MCF 10A (cell line): ENCODE measurements around the gene RRAD. TPM values are rescaled to one million over a fixed set of nuclear protein-coding genes. Genes with fewer than 3 reads are reported as not detected.

Source experiments
- BruUV-seq: library from RNA; stranded (reverse); fragments of 400-500 nt; replicated peaks from 2 replicates; lab custom pipeline; 2021; lab: Mats Ljungman, UMichigan
- CTCF ChIA-PET: fragments of 300-600 bp; sonication (Branson Sonifier 250); formaldehyde crosslinking; extraction: SDS; loops from one replicate; lab custom pipeline; 2021; ENCODE audit warnings: antibody characterized with exemption, inconsistent platforms; lab: Yijun Ruan, JAX
- POLR2A ChIA-PET: fragments of 300-600, 350-650 bp; sonication (Branson Sonifier 250); formaldehyde crosslinking; extraction: SDS; loops from one replicate; lab custom pipeline; 2020; ENCODE audit warnings: antibody characterized with exemption, inconsistent platforms; lab: Yijun Ruan, JAX
- DNase-seq: peaks from one replicate; pipeline ENCODE4 v3.0.0-alpha.2; 2018; ENCODE audit not compliant: unreplicated experiment
- H3K27ac Mint-ChIP-seq: one replicate; pipeline ENCODE4 v1.8.0; 2022; ENCODE audit warnings: mild to moderate bottlenecking, low read depth, mixed read lengths; ENCODE audit not compliant: unreplicated experiment
- H3K27me3 Mint-ChIP-seq: one replicate; pipeline ENCODE4 v1.8.0; 2022; ENCODE audit warnings: mixed read lengths; ENCODE audit not compliant: insufficient read depth, unreplicated experiment
- H3K36me3 Mint-ChIP-seq: one replicate; pipeline ENCODE4 v1.8.0; 2022; ENCODE audit warnings: mild to moderate bottlenecking, moderate library complexity, mixed read lengths; ENCODE audit not compliant: insufficient read depth, unreplicated experiment
- H3K4me1 Mint-ChIP-seq: one replicate; pipeline ENCODE4 v1.8.0; 2022; ENCODE audit warnings: mixed read lengths; ENCODE audit not compliant: insufficient read depth, unreplicated experiment
- H3K4me3 Mint-ChIP-seq: one replicate; pipeline ENCODE4 v1.8.0; 2022; ENCODE audit warnings: mild to moderate bottlenecking, moderate library complexity, mixed read lengths; ENCODE audit not compliant: unreplicated experiment
- H3K9me3 Mint-ChIP-seq: one replicate; pipeline ENCODE4 v1.8.0; 2022; ENCODE audit warnings: mixed read lengths; ENCODE audit not compliant: unreplicated experiment
- intact Hi-C: fragments of 100-400 bp; cut with micrococcal nuclease; formaldehyde crosslinking; loops from 2 replicates; pipeline ENCODE4 v1.14.1; 2022
- total RNA-seq: library from RNA; stranded (reverse); gene quantifications from 2 replicates; pipeline ENCODE4 v1.2.3, GENCODE V29; 2022
- TF ChIP-seq, protein P1 (sequence below): fragments of 200-600 bp; IDR thresholded peaks from one replicate; pipeline ENCODE4 v1.8.0; 2022; ENCODE audit warnings: antibody characterized with exemption, mild to moderate bottlenecking; ENCODE audit not compliant: unreplicated experiment

Gene RRAD
- total RNA-seq, 1 experiment from 2014 or later: not detected

DNA sequence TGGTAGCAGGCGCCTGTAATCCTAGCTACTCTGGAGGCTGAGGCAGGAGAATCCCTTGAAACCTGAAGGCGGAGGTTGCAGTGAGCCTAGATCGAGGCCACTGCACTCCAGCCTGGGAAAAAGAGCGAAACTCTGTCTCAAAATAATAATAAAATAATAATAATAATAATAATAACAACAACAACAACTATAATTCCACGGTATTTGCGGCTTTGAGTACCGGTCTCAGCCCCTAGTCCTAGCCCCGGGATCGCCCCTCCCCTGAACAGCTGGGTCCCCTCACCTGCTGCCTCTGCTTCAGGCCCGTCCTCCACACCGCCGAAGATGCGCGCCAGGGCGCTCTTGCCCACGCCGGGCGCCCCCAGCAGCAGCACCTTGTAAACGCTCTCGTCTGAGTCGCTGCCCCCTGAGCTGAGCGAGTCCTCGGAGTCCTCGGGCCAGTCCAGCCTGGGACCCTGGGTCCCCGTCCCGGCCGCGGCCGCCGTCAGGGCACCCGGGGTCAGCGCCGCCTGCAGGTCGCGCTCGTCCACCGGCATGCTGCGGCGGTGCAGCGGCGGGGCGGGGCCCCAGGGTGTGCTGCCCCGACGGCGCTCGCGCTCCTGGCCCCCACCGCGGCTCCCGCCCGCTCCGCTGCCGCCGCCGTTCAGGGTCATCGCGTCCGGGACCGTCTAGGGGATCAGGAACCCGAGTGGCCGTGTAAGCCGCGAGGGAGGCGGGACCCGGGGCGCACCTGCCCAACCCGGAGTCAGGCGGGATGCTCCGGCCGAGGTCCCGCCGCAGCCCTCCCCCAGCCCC, 611 bp downstream of the RRAD start:
- TF ChIP-seq, protein P1, sequence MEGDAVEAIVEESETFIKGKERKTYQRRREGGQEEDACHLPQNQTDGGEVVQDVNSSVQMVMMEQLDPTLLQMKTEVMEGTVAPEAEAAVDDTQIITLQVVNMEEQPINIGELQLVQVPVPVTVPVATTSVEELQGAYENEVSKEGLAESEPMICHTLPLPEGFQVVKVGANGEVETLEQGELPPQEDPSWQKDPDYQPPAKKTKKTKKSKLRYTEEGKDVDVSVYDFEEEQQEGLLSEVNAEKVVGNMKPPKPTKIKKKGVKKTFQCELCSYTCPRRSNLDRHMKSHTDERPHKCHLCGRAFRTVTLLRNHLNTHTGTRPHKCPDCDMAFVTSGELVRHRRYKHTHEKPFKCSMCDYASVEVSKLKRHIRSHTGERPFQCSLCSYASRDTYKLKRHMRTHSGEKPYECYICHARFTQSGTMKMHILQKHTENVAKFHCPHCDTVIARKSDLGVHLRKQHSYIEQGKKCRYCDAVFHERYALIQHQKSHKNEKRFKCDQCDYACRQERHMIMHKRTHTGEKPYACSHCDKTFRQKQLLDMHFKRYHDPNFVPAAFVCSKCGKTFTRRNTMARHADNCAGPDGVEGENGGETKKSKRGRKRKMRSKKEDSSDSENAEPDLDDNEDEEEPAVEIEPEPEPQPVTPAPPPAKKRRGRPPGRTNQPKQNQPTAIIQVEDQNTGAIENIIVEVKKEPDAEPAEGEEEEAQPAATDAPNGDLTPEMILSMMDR: no peak
- no peak for DNase-seq
- POLR2A ChIA-PET: interaction anchor here (1.0 kb wide), 1 partner anchor 30 kb away, joined by 3 read pairs; no protein-coding TSS in a partner anchor
- Mint-ChIP-seq H3K4me1 (peaks cover 36% of the 10 kb centered on the region), H3K27me3 (no peaks in the 10 kb centered on the region), H3K27ac (no peak overlapping the region), H3K9me3 (no peaks in the 10 kb centered on the region), H3K4me3 (no peak overlapping the region), H3K36me3 (peaks cover 8% of the 10 kb centered on the region)
- CTCF ChIA-PET: interaction anchor here (0.5 to 2.2 kb wide), 2 partner anchors 12 to 30 kb away, joined by 4 to 8 read pairs; no protein-coding TSS in a partner anchor
- BruUV-seq: no TSS peak
- intact Hi-C loops: no loop called here

DNA sequence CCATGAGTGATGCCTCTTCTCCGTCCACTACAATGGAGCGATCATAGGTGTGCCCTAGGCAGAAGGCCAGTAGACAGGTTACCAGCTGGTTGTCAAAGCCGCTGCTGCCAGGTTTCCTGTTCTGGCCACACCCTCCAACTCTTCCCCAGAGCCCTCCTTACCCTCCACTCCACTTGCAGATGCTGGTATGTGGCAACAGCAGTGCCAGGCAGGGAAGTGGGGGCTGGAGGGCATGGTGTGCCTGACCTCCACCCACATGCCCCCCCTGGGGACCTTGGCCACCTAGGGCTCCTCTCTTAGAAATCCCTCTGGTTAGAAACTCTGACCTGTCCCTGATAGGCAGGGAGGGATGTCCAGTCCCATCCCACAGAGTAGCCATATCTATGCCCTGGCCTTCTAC, 1.5 kb downstream of the RRAD start:
- H3K27me3 Mint-ChIP-seq: no peaks in the 10 kb centered on the region
- BruUV-seq: no TSS peak

DNA sequence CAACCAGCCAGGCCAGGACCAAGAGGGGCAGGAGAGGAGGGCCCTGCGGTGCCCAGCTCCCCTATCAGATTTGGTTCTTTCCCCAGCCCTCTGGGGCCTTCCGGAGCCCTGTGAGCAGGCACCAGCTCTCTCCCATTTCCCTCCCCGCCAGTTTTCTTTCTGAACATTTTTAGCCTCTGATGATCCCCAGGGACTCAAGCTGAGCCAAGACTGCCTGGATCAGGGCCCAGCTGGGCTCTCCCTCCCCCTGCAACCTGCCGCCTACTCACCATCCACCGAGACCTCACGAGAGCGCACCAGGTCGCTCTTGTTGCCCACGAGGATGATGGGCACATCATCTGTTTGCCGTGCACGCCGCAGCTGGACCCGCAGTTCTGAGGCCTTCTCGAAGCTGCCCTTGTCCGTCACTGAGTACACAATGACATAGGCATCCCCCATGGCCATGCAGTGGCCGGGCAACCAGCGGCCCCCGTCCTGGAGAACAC, 2.0 kb downstream of the RRAD start:
- TF ChIP-seq, protein P1: no peak
- no peak overlapping the region for H3K27ac Mint-ChIP-seq
- H3K27me3 Mint-ChIP-seq: no peaks in the 10 kb centered on the region
- ChIA-PET CTCF (interaction anchor here (0.5 to 2.2 kb wide), 3 partner anchors 29 to 190 kb away, joined by 3 to 8 read pairs (median 3); no protein-coding TSS in a partner anchor), POLR2A (interaction anchor here (0.6 kb wide), 1 partner anchor 20 kb away, joined by 3 read pairs; no protein-coding TSS in a partner anchor)
- H3K9me3 Mint-ChIP-seq: no peaks in the 10 kb centered on the region
- peaks cover 8% of the 10 kb centered on the region for H3K36me3 Mint-ChIP-seq
- H3K4me1 Mint-ChIP-seq: peaks cover 33% of the 10 kb centered on the region
- intact Hi-C loops: no loop called here
- peak; percentile 38 for DNase-seq
- H3K4me3 Mint-ChIP-seq: no peak overlapping the region
- no TSS peak for BruUV-seq

More for the DNA sequence above, 1.5 kb downstream of the RRAD start:
- Mint-ChIP-seq H3K27ac (peak overlapping the region; percentile 35), H3K4me3 (no peak overlapping the region), H3K36me3 (peaks cover 8% of the 10 kb centered on the region), H3K9me3 (no peaks in the 10 kb centered on the region), H3K4me1 (peaks cover 39% of the 10 kb centered on the region)
- peak; percentile 41 for DNase-seq
- POLR2A ChIA-PET: interaction anchor here (0.6 to 1.0 kb wide), 2 partner anchors 21 to 29 kb away, joined by 3 read pairs; no protein-coding TSS in a partner anchor
- intact Hi-C loops: no loop called here
- CTCF ChIA-PET: interaction anchor here (0.5 to 2.2 kb wide), 3 partner anchors 29 to 189 kb away, joined by 3 to 8 read pairs (median 3); no protein-coding TSS in a partner anchor
- TF ChIP-seq, protein P1: no peak
